ENCODE measurements around the gene CFTR.

CFTR gene

GRCh38 chr7:117564627-117565026 lies 84.8 kb downstream of the CFTR start:
- Histone ChIP-seq H3K79me2 (ENCODE audit: insufficient read depth, low read length) (no peaks in the 10 kb centered on the region), H3K4me1 (ENCODE audit: insufficient read depth, low read length, severe bottlenecking) (no peaks in the 10 kb centered on the region), H3K4me3 (ENCODE audit: low read depth, low read length, poor library complexity, severe bottlenecking) (no peak overlapping the region), H3K9me2 (ENCODE audit: low read depth, low read length) (no peaks in the 10 kb centered on the region), H2AFZ (ENCODE audit: low read length) (no peak overlapping the region), H3K27me3 (ENCODE audit: insufficient read depth, low read length) (no peaks in the 10 kb centered on the region), H3K9me3 (ENCODE audit: low read length) (no peaks in the 10 kb centered on the region), H3F3A (ENCODE audit: insufficient read depth, low read length) (no peaks in the 10 kb centered on the region), H3K36me3 (ENCODE audit: insufficient read depth, low read length) (no peaks in the 10 kb centered on the region), H3K27ac (ENCODE audit: low read depth, low read length, poor library complexity, severe bottlenecking) (no peak overlapping the region), H3K9ac (ENCODE audit: low read length) (no peak overlapping the region), H4K20me1 (ENCODE audit: insufficient read depth, low read length) (no peaks in the 10 kb centered on the region), H3K4me2 (ENCODE audit: low read length) (no peak overlapping the region)
- TF ChIP-seq EZH2 (IDR thresholded peaks at IDR 0.05; ENCODE audit: borderline replicate concordance, low read length) (no peak), CTCF (IDR thresholded peaks at IDR 0.05; ENCODE audit: low read length) (no peak)

GRCh38 chr7:117565226-117565625 lies 85.4 kb downstream of the CFTR start:
- H3K27me3 ChIP-seq (ENCODE audit: insufficient read depth, low read length), result no peaks in the 10 kb centered on the region

GRCh38 chr7:117567781-117568180 lies 88.0 kb downstream of the CFTR start:
- Histone ChIP-seq H3K4me2 (ENCODE audit: low read length) (no peak overlapping the region), H3K79me2 (ENCODE audit: insufficient read depth, low read length) (no peaks in the 10 kb centered on the region), H3K27me3 (ENCODE audit: insufficient read depth, low read length) (no peaks in the 10 kb centered on the region), H3K9me3 (ENCODE audit: low read length) (no peaks in the 10 kb centered on the region), H3F3A (ENCODE audit: insufficient read depth, low read length) (no peaks in the 10 kb centered on the region), H3K4me3 (ENCODE audit: low read depth, low read length, poor library complexity, severe bottlenecking) (no peak overlapping the region), H3K27ac (ENCODE audit: low read depth, low read length, poor library complexity, severe bottlenecking) (no peak overlapping the region), H3K9me2 (ENCODE audit: low read depth, low read length) (no peaks in the 10 kb centered on the region), H3K36me3 (ENCODE audit: insufficient read depth, low read length) (no peaks in the 10 kb centered on the region), H3K9ac (ENCODE audit: low read length) (no peak overlapping the region), H2AFZ (ENCODE audit: low read length) (no peak overlapping the region), H3K4me1 (ENCODE audit: insufficient read depth, low read length, severe bottlenecking) (no peaks in the 10 kb centered on the region), H4K20me1 (ENCODE audit: insufficient read depth, low read length) (peaks cover 3% of the 10 kb centered on the region; the same call in 1 of the 2 replicates)
- TF ChIP-seq CTCF (IDR thresholded peaks at IDR 0.05; ENCODE audit: low read length) (no peak), EZH2 (IDR thresholded peaks at IDR 0.05; ENCODE audit: borderline replicate concordance, low read length) (no peak)

More at GRCh38 chr7:117565226-117565625, 85.4 kb downstream of the CFTR start:
- no peaks in the 10 kb centered on the region for H3K79me2 ChIP-seq (ENCODE audit: insufficient read depth, low read length)
- H3K4me2 ChIP-seq (ENCODE audit: low read length), result no peak overlapping the region
- H3K36me3 ChIP-seq (ENCODE audit: insufficient read depth, low read length), result no peaks in the 10 kb centered on the region
- H3K9ac ChIP-seq (ENCODE audit: low read length), result no peak overlapping the region
- no peaks in the 10 kb centered on the region for H3K9me3 ChIP-seq (ENCODE audit: low read length)
- TF ChIP-seq EZH2 (IDR thresholded peaks at IDR 0.05; ENCODE audit: borderline replicate concordance, low read length) (no peak), CTCF (IDR thresholded peaks at IDR 0.05; ENCODE audit: low read length) (no peak)
- H3K4me3 ChIP-seq (ENCODE audit: low read depth, low read length, poor library complexity, severe bottlenecking), result no peak overlapping the region
- no peaks in the 10 kb centered on the region for H4K20me1 ChIP-seq (ENCODE audit: insufficient read depth, low read length)
- no peaks in the 10 kb centered on the region for H3F3A ChIP-seq (ENCODE audit: insufficient read depth, low read length)
- H3K4me1 ChIP-seq (ENCODE audit: insufficient read depth, low read length, severe bottlenecking), result no peaks in the 10 kb centered on the region
- no peaks in the 10 kb centered on the region for H3K9me2 ChIP-seq (ENCODE audit: low read depth, low read length)
- no peak overlapping the region for H3K27ac ChIP-seq (ENCODE audit: low read depth, low read length, poor library complexity, severe bottlenecking)
- no peak overlapping the region for H2AFZ ChIP-seq (ENCODE audit: low read length)

Data from OCI-LY1 (cell line).